ENCODE measurements around the gene TAMALIN.

The TAMALIN gene

DNA sequence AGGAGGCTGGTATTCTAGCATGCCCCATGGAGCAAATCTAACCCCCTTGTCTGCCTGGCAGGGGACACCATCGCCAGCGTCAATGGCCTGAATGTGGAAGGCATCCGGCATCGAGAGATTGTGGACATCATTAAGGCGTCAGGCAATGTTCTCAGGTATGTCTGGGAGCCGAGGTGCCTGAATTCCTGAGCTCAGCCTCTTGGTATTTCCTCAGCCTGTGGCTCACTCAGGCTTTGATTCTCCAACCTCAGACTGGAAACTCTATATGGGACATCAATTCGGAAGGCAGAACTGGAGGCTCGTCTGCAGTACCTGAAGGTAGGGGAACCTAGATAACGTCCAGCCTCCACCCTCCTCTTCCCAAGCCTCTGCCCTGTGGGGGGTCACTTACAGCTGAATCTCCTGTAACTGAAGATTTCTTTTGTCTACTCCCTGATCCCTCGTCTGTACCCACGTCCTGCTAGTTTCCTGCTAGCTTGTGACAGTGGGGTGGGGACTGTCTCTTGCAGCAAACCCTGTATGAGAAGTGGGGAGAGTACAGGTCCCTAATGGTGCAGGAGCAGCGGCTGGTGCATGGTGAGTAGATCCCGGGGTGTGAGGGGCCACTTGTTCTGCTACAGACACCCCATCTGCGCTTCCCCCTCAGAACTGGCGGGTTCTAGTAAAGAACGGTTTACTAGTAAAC is 7.0 kb downstream of the TAMALIN start:
- no peak for TF ChIP-seq GATA1 (IDR thresholded peaks at IDR 0.05; ENCODE audit: low read depth, low read length)
- no peak for TF ChIP-seq POLR2A (IDR thresholded peaks at IDR 0.05; ENCODE audit: low read length)
- no peak for DNase-seq

DNA sequence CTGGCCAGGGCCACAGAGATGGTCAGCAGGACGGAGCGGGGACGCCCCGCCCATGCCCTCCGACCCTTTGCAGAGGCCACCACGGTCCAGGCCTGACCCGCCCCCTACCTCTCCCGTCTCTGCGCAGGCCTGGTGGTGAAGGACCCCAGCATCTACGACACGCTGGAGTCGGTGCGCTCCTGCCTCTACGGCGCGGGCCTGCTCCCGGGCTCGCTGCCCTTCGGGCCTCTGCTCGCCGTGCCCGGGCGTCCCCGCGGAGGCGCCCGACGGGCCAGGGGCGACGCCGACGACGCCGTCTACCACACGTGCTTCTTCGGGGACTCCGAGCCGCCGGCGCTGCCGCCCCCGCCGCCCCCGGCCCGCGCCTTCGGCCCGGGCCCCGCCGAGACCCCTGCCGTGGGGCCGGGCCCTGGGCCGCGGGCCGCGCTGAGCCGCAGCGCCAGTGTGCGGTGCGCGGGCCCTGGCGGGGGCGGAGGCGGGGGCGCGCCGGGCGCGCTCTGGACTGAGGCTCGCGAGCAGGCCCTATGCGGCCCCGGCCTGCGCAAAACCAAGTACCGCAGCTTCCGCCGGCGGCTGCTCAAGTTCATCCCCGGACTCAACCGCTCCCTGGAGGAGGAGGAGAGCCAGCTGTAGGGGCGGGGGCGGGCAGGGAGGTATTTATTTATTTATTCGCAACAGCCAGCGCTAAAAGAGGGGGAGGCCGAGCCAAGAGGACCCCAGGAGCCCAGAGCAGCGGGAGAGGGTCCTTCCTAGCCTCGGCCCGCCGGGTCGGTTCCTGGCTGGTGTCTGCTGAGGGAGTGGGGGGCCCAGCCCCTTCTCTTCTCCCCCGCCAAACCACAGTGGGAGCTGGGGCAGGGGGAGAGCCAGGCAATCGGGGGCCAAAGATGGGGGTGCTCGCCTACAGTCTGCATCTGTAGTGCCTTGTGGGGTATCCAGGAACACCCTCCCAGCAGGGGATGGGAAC is 8.1 kb downstream of the TAMALIN start:
- no peak for DNase-seq
- TF ChIP-seq POLR2A (IDR thresholded peaks at IDR 0.05; ENCODE audit: low read length): no peak
- no peak for TF ChIP-seq GATA1 (IDR thresholded peaks at IDR 0.05; ENCODE audit: low read depth, low read length)

DNA sequence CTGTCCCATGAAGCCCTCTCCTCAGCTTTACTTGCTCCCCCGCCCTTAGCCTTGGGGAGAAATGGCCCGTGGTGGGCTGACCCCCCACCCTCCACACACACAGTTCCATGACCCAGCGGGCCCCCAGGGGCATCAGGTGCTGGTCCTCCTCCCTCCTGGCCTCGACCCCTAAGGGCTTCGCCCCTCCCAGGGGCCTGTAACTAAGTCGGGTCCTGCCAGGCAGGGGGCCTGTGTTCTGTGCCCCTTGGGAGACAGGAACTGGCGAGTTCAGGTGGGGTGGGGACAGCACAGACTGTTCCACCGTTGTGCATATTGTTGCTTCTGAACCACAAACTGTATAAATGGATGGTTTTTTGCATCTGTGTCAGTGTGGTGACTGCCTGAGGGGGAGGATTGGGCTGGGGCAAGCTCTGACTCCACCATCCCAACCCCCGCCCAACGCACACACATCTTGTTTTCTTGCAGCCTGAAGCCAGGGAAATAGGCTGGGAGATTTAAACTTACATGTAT is 8.8 kb downstream of the TAMALIN start:
- TF ChIP-seq GATA1 (IDR thresholded peaks at IDR 0.05; ENCODE audit: low read depth, low read length): no peak
- no peak for TF ChIP-seq POLR2A (IDR thresholded peaks at IDR 0.05; ENCODE audit: low read length)
- DNase-seq: no peak

DNA sequence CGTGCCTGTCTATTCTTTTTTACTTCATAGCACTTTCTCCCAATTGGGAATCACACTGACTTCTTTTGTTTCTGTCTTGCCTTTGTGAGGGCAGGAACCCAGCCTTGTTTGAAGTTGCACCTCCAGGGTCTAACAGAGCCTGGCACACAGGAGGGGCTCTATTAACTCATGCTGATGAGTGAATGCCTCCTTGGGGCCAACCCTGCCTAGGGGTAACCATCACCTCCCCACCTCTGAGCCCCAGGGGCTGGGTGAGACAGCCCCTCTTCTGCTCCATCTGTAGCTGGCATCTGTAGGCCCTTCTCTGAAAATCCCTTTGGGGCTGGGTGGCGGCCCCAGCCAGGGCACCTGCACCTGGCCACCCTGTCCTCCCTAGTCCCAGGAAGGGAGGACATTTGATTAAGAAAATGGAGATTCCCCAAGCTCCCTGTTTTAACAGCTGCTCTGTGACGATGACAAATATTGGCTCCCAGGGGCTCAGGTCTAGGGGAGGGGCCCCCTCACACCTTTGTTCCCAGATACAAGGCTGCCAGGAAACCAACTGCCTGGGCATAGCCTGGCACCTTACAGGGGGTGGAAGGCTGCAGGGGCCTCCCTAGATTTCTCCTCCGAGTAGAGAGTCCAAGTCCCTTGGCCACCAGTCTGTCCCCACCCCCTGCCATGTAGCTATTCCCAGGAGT is 11.8 kb downstream of the TAMALIN start:
- TF ChIP-seq GATA1 (IDR thresholded peaks at IDR 0.05; ENCODE audit: low read depth, low read length): no peak
- TF ChIP-seq POLR2A (IDR thresholded peaks at IDR 0.05; ENCODE audit: low read length): no peak
- no peak for DNase-seq

DNA sequence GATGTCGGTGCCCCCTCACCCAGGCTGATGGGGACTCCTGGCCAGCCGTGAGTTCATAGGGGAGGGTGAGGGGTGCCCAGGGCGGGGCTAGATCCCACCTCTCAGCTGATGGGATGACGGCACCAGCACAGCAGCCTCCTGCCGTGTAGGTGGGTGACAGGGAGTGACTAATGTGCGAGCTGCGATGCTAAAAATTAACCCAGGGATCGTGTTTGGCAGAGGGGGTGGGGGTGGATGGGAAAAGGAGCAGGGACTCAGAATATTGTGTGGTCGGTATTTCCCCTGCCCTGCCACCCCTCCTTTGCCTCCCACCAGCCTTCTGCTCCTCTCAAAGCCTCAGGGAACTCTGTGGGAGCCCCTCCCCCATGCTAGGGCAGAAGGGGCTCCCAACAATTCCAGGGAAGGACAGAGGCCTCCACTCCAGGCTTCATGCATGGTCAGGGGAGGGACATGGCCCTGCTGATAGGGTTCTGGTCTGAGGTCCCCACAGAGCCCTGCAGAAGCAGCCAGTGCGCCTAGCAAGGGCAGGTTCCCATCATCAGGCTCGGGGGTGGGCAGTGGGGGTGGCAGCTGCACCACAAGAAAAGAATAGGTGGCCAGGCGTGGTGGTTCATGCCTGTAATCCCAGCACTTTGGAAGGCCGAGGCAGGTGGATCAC is 12.5 kb downstream of the TAMALIN start:
- TF ChIP-seq GATA1 (IDR thresholded peaks at IDR 0.05; ENCODE audit: low read depth, low read length): no peak
- TF ChIP-seq POLR2A (IDR thresholded peaks at IDR 0.05; ENCODE audit: low read length): no peak
- DNase-seq: no peak

DNA sequence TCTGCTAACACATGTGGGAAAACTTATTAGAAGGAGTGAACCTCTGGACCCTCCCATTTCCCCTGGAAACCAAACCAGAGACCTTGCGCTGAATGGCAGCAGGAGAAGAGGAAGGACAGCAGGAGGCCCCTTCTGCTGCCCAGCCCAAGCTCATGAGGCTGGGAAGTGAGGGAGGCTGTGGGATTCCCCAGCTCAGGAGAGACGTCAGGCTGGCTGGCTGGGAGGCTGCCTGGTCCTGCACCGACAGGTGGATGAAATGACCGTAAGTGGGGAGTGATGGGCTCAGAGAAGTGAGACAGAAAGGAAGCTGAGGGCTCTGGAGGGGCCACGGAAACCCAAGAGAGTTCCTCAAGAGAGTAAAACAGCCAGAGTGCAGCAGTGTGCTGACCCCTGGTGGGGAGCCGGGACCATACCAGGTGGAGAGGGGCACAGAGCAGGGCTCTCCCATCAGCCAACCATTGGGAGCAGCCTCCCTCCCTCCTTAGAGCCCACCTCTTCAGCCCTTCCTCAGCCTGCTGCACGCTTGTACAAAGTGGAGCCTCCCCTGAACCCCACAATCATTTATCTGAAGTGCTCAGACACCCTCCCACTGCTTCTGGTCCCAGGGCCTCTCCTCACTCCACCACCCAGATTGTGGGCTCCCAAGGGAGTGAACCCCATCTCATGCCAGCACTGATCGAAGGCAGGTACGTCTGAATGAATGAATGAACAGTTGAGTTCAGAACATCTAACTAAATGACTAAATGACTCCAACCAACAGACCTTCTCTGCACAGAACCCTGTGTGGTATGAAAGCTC is 14.0 kb downstream of the TAMALIN start:
- no peak for TF ChIP-seq POLR2A (IDR thresholded peaks at IDR 0.05; ENCODE audit: low read length)
- TF ChIP-seq GATA1 (IDR thresholded peaks at IDR 0.05; ENCODE audit: low read depth, low read length): no peak
- peak; percentile 50 to 51 for DNase-seq

DNA sequence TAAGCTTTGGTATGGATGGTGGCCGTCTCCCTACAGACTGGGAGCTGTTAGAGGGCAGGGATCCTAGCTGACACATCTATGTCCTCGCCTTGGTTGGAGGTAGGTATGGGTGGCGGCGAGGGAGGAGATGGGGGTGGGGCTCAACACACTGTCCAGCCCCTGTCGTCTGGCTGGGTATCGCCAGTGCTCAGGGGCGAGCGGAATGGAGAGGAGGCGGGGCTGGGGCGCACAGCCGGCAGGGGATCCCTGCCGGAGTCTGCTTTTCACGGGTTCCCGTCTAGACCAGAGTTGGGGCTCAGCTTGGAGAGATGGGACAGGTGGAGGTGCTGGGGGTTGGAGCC is 16.1 kb downstream of the TAMALIN start:
- peak in 1 of 2 experiments; percentile 49 for DNase-seq
- TF ChIP-seq POLR2A (IDR thresholded peaks at IDR 0.05; ENCODE audit: low read length) (peak; percentile 18), GATA1 (IDR thresholded peaks at IDR 0.05; ENCODE audit: low read depth, low read length) (no peak)

DNA sequence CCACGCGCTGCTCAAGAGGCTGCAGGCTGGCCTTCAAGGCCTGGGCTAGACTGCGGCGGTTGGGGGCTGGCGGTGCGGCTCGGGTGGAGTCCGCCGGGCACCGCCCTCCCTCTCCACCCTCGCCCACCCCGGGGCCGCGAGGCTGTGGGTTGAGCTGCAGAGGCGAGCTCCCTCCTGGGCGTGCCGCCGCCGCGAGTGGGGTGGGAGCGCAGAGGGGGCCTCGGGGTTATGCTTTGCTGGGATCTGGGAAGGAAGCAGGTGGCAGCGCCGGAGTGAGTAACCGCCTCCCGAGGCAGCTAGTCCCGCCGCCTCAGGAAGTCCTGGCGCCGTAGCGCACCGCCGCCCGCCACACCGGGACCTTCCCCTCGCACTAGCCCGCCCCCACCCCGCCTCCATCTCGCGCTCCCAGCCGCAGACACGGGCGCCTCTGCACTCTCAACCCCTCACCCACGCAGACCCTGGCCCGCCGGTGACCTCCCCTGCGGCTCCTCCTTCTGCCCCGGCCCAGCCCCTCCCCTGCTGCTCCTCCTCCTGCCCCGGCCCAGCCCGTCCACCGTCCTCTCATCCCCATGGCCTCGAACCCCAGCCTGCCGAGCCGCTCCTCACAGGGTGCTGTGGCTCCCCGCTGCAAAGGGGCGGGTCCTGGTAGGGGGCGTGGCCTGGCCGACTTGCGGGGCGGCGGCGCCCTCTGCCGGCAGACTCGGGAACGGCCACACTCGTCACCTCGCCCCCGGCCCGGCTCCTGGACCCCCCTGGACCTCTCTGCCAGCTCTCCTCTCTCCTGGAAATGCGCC is 16.6 kb downstream of the TAMALIN start:
- peak; percentile 86 to 91 for DNase-seq
- no peak for TF ChIP-seq GATA1 (IDR thresholded peaks at IDR 0.05; ENCODE audit: low read depth, low read length)
- no peak for TF ChIP-seq POLR2A (IDR thresholded peaks at IDR 0.05; ENCODE audit: low read length)

DNA sequence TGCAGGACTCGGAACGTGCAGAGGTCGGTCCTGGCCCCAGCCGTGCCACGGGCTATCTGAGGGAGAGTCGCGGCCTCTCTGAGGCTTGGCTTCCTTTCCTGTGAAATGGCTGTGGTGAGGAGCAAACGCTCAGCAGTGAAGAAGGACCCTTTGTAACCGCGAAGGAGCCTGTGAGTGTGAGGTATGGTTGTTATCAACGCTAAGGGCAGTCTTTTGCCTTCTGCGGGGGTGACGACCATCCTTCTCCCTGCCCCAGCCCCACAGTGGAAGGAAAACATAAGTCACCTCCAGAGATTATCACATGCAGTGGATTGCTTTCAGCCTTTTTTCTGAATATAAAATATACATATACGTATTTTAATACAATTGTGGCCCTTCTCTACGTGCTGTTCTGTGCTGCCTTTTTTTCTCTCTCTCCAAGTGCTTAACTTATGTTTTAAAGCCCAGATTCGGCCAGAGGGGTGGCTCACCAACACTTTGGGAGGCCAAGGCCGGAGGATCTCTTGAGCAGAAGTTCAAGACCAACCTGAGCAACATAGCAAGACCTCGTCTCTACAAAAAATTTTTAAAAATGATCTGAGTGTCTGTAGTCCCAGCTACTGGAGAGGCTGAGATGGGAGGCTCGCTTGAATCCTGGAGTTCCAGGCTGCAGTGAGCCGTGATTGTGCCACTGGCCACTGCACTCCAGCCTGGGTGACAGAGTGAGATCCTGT is 17.4 kb downstream of the TAMALIN start:
- peak in 1 of 2 experiments; percentile 66 for DNase-seq

DNA sequence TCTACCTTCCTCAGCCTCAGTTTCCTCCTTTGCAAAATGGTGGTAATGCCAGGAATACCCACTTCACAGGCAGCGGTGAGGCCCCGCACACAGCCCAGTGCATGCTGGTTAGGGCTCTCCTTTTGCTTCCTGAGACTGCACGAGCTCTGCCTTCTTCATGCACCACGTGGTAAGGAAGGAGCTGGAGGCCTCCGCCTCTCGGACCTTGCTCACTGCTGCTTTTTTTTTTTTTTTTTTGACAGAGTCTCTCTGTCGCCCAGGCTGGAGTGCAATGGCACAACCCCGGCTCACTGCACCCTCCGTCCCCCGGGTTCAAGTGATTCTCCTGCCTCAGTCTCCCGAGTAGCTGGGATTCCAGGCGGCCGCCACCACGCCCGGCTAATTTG is 18.1 kb downstream of the TAMALIN start:
- DNase-seq: peak; percentile 50 to 74
- no peak for TF ChIP-seq POLR2A (IDR thresholded peaks at IDR 0.05; ENCODE audit: low read length)
- TF ChIP-seq GATA1 (IDR thresholded peaks at IDR 0.05; ENCODE audit: low read depth, low read length): no peak

More for the DNA sequence above, 17.4 kb downstream of the TAMALIN start:
- TF ChIP-seq POLR2A (IDR thresholded peaks at IDR 0.05; ENCODE audit: low read length) (no peak), GATA1 (IDR thresholded peaks at IDR 0.05; ENCODE audit: low read depth, low read length) (no peak)

DNA sequence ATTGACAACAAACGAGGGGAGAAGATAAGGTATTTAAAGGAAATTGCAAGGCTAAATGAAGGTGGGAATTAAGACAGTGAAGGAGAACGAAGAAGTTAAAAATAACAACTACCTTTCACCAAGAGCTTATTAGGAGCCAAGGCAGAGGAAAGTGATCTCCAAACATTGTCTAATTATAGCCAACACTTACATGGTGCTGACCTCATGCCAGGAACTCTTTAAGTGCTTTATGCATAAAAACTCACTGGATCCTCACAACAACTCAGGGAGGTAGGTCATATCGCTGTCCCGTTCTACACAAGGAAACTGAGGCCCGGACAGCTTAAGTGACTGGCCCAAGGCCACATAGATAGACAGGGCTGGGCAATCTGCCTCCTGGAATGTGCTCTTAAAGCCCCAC is 19.5 kb downstream of the TAMALIN start:
- TF ChIP-seq GATA1 (IDR thresholded peaks at IDR 0.05; ENCODE audit: low read depth, low read length): no peak
- no peak for TF ChIP-seq POLR2A (IDR thresholded peaks at IDR 0.05; ENCODE audit: low read length)
- no peak for DNase-seq
